Measurements from ENCODE around the gene KANSL1.
"Not testable (repeated sequence)": the region's sequence is repeated elsewhere in the genome, so short reads cannot be mapped to it uniquely, and the experiment has no call there.

GRCh38 chr17:46181316-46181715, 11.9 kb downstream of the KANSL1 start:
- not testable (repeated sequence) for TF ChIP-seq CTCF (conservative IDR thresholded peaks at IDR 0.05 in 1 of 2, IDR thresholded peaks at IDR 0.05 in 1 of 2; ENCODE audit: low read depth in 1 of 2, low read length in 2 of 2); EZH2 (IDR thresholded peaks at IDR 0.05; ENCODE audit: low read length, missing control alignments)

Data from fibroblast of lung (primary cell).